Loucy (cell line): Measurements from ENCODE around the gene ASPDH.

ENCODE experiments used
- CTCF ChIP-seq: fragments of 200-600 bp; sonication (generic); conservative IDR thresholded peaks from 2 replicates; pipeline ENCODE4 v1.5.1; 2014; ENCODE audit warnings: mild to moderate bottlenecking, antibody characterized with exemption, low read length
- EZH2phosphoT487 ChIP-seq: fragments of 200-600 bp; IDR thresholded peaks from 2 replicates; pipeline ENCODE4 v1.6.1; 2018; ENCODE audit warnings: antibody characterized with exemption, mild to moderate bottlenecking, moderate library complexity, borderline replicate concordance

- TF ChIP-seq CTCF = no peak
- no peak for TF ChIP-seq EZH2phosphoT487
Observed at GRCh38 chr19:50535672-50536187, 22.0 kb upstream of the ASPDH start.
